Measurements from ENCODE around the gene DDX49. TPM values are rescaled to one million over a fixed set of nuclear protein-coding genes. Genes with fewer than 3 reads are reported as not detected.

The DDX49 gene
- total and polyA plus RNA-seq, 2 donors from 2014 or later: 39.5 to 40.6 TPM

GRCh38 chr19:18941628-18942354 lies 22.3 kb downstream of the DDX49 start:
- H3K4me3 ChIP-seq (ENCODE audit: low read length in 3 of 3): peak overlapping the region in 1 of 3 donors; percentile 28
- FAIRE-seq: no peak
- TF ChIP-seq CTCF (IDR thresholded peaks at IDR 0.05; ENCODE audit: borderline replicate concordance, extremely low read depth, insufficient read depth): no peak

GRCh38 chr19:18942692-18943091 lies 23.2 kb downstream of the DDX49 start:
- DNase-seq (no peak), FAIRE-seq (no peak)
- Histone ChIP-seq H3K27me3 (ENCODE audit: control insufficient read depth, insufficient read depth, low read length) (no peaks in the 10 kb centered on the region), H3K27ac (ENCODE audit: low read depth in 2 of 2, low read length in 2 of 2) (no peak overlapping the region), H3K36me3 (ENCODE audit: control insufficient read depth in 2 of 3, insufficient read depth in 3 of 3, low read length in 3 of 3) (no peaks in the 10 kb centered on the region), H3K4me1 (ENCODE audit: control insufficient read depth in 2 of 3, insufficient read depth in 2 of 3, low read depth in 1 of 3, low read length in 3 of 3) (peaks cover 0 to 4% (median 3%) of the 10 kb centered on the region in 3 donors), H3K9me3 (ENCODE audit: control insufficient read depth in 2 of 3, insufficient read depth in 1 of 3, low read length in 3 of 3) (no peaks in the 10 kb centered on the region), H3K9ac (ENCODE audit: low read length in 3 of 3) (no peak overlapping the region), H3K4me3 (ENCODE audit: low read length in 3 of 3) (no peak overlapping the region)
- no peak for TF ChIP-seq CTCF (IDR thresholded peaks at IDR 0.05; ENCODE audit: borderline replicate concordance, extremely low read depth, insufficient read depth)
- intact Hi-C loops (cut with DNase I): no loop called here

More at GRCh38 chr19:18941628-18942354, 22.3 kb downstream of the DDX49 start:
- Histone ChIP-seq H3K9me3 (ENCODE audit: control insufficient read depth in 2 of 3, insufficient read depth in 1 of 3, low read length in 3 of 3) (no peaks in the 10 kb centered on the region), H3K9ac (ENCODE audit: low read length in 3 of 3) (no peak overlapping the region), H3K27ac (ENCODE audit: low read depth in 2 of 2, low read length in 2 of 2) (no peak overlapping the region), H3K36me3 (ENCODE audit: control insufficient read depth in 2 of 3, insufficient read depth in 3 of 3, low read length in 3 of 3) (no peaks in the 10 kb centered on the region), H3K27me3 (ENCODE audit: control insufficient read depth, insufficient read depth, low read length) (no peaks in the 10 kb centered on the region), H3K4me1 (ENCODE audit: control insufficient read depth in 2 of 3, insufficient read depth in 2 of 3, low read depth in 1 of 3, low read length in 3 of 3) (peaks cover 0 to 4% (median 3%) of the 10 kb centered on the region in 3 donors)
- peak in 1 of 5 donors; percentile 32 for DNase-seq
- intact Hi-C loops (cut with DNase I): no loop called here

GRCh38 chr19:18943465-18943864 lies 23.9 kb downstream of the DDX49 start:
- Histone ChIP-seq H3K9me3 (ENCODE audit: control insufficient read depth in 2 of 3, insufficient read depth in 1 of 3, low read length in 3 of 3) (no peaks in the 10 kb centered on the region), H3K27me3 (ENCODE audit: control insufficient read depth, insufficient read depth, low read length) (no peaks in the 10 kb centered on the region), H3K27ac (ENCODE audit: low read depth in 2 of 2, low read length in 2 of 2) (no peak overlapping the region), H3K4me1 (ENCODE audit: control insufficient read depth in 2 of 3, insufficient read depth in 2 of 3, low read depth in 1 of 3, low read length in 3 of 3) (peaks cover 0 to 4% (median 3%) of the 10 kb centered on the region in 3 donors), H3K4me3 (ENCODE audit: low read length in 3 of 3) (no peak overlapping the region), H3K36me3 (ENCODE audit: control insufficient read depth in 2 of 3, insufficient read depth in 3 of 3, low read length in 3 of 3) (no peaks in the 10 kb centered on the region), H3K9ac (ENCODE audit: low read length in 3 of 3) (no peak overlapping the region)
- FAIRE-seq (no peak), DNase-seq (no peak)
- intact Hi-C loops (cut with DNase I): no loop called here
- no peak for TF ChIP-seq CTCF (IDR thresholded peaks at IDR 0.05; ENCODE audit: borderline replicate concordance, extremely low read depth, insufficient read depth)
